Measurements from ENCODE around the gene BMF.

DNA sequence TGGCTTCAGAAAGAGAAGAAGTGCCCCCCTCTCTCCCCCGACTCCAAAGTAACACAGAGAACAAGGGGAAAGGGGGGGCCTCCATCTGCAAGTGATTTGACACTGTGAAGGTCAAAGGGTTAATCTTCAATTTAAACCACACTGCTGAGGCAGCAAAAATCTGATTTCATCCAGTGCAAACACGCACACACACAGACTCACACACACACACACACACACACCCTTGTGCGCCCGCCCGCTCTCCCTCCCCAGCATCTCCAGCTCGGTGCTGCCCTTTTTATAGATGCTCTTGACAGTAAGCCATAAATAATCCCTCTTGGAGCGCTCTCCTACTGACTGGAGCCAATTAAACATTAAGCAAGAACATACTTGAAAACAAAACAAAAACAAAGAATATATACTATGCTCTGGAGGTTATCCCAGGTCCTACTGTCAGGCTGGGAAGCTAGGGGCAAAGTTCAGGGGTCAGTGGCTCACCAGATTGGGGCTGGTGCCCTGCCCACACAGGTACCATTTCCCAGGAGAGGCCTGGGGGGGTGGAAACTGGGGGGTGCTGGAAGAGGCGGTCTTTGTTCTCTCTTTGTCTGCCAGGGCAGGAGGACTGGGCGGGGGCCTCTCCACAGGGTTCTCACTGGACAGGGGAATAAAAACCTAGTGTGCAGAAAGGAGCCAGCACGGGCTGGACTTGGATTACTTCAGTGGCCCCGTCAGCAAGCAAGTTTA is 16.3 kb downstream of the BMF start:
- TF ChIP-seq, protein P1, sequence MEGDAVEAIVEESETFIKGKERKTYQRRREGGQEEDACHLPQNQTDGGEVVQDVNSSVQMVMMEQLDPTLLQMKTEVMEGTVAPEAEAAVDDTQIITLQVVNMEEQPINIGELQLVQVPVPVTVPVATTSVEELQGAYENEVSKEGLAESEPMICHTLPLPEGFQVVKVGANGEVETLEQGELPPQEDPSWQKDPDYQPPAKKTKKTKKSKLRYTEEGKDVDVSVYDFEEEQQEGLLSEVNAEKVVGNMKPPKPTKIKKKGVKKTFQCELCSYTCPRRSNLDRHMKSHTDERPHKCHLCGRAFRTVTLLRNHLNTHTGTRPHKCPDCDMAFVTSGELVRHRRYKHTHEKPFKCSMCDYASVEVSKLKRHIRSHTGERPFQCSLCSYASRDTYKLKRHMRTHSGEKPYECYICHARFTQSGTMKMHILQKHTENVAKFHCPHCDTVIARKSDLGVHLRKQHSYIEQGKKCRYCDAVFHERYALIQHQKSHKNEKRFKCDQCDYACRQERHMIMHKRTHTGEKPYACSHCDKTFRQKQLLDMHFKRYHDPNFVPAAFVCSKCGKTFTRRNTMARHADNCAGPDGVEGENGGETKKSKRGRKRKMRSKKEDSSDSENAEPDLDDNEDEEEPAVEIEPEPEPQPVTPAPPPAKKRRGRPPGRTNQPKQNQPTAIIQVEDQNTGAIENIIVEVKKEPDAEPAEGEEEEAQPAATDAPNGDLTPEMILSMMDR (IDR thresholded peaks at IDR 0.05), result no peak
- peak in 1 of 2 donors; percentile 45 for TF ChIP-seq POLR2A (IDR thresholded peaks at IDR 0.05)

Data from thyroid gland (tissue), 4 donors.